Neural progenitor cell (in vitro differentiated cells): ENCODE data around the gene PREX1. TPM values are rescaled to one million over a fixed set of nuclear protein-coding genes. Genes with fewer than 3 reads are reported as not detected.

Source experiments
- DNase-seq: peaks from one replicate; pipeline ENCODE4 v3.0.0-alpha.2; 2016; ENCODE audit warnings: low spot score
- H2AFZ ChIP-seq: fragments of 200-600 bp; sonication (generic); replicated peaks from 2 replicates; pipeline ENCODE4 v1.6.1; 2016; ENCODE audit warnings: antibody characterized with exemption
- H3F3A ChIP-seq: fragments of 200-600 bp; sonication (generic); 2 replicates; pipeline ENCODE4 v1.6.1; 2016; ENCODE audit warnings: antibody characterized with exemption, low read depth
- H3K27ac ChIP-seq: fragments of 200-600 bp; sonication (generic); 2 replicates; pipeline ENCODE4 v1.5.1; 2016; ENCODE audit warnings: mild to moderate bottlenecking
- H3K27me3 ChIP-seq: fragments of 200-600 bp; sonication (generic); 2 replicates; pipeline ENCODE4 v1.6.1; 2016; ENCODE audit warnings: mild to moderate bottlenecking, moderate library complexity
- H3K36me3 ChIP-seq: fragments of 200-600 bp; sonication (generic); 2 replicates; pipeline ENCODE4 v1.5.1; 2016
- H3K4me1 ChIP-seq: fragments of 200-600 bp; sonication (generic); 2 replicates; pipeline ENCODE4 v1.6.1; 2016; ENCODE audit warnings: mixed run types
- H3K4me2 ChIP-seq: fragments of 200-600 bp; sonication (generic); 2 replicates; pipeline ENCODE4 v1.6.1; 2016
- H3K4me3 ChIP-seq: fragments of 200-600 bp; sonication (generic); 2 replicates; pipeline ENCODE4 v1.5.1; 2016
- H3K79me2 ChIP-seq: fragments of 200-600 bp; sonication (generic); 2 replicates; pipeline ENCODE4 v1.6.1; 2016; ENCODE audit warnings: low read depth
- H3K9ac ChIP-seq: fragments of 200-600 bp; sonication (generic); 2 replicates; pipeline ENCODE4 v1.6.1; 2016
- H3K9me3 ChIP-seq: fragments of 200-600 bp; sonication (generic); 2 replicates; pipeline ENCODE4 v1.5.1; 2016; ENCODE audit warnings: low read depth
- H4K20me1 ChIP-seq: fragments of 200-600 bp; sonication (generic); 2 replicates; pipeline ENCODE4 v1.6.1; 2016; ENCODE audit warnings: low read depth
- H3K27ac Mint-ChIP-seq: 3 replicates; pipeline ENCODE4 v1.8.0; 2021; ENCODE audit warnings: mixed read lengths
- H3K27me3 Mint-ChIP-seq: 2 replicates; pipeline ENCODE4 v1.8.0; 2022; ENCODE audit warnings: low read depth, mild to moderate bottlenecking, inconsistent platforms, moderate library complexity, mixed read lengths; ENCODE audit not compliant: insufficient read depth
- H3K36me3 Mint-ChIP-seq: 3 replicates; pipeline ENCODE4 v1.8.0; 2021; ENCODE audit warnings: mixed read lengths
- H3K4me1 Mint-ChIP-seq: 3 replicates; pipeline ENCODE4 v1.8.0; 2021; ENCODE audit warnings: mixed read lengths
- H3K4me3 Mint-ChIP-seq: 3 replicates; pipeline ENCODE4 v1.8.0; 2021; ENCODE audit warnings: mild to moderate bottlenecking, moderate library complexity, mixed read lengths
- H3K9me3 Mint-ChIP-seq: 3 replicates; pipeline ENCODE4 v1.8.0; 2020; ENCODE audit warnings: mixed read lengths
- EZH2 ChIP-seq: fragments of 200-600 bp; sonication (generic); IDR thresholded peaks from 2 replicates; pipeline ENCODE4 v1.6.1; 2017; ENCODE audit warnings: antibody characterized with exemption, mild to moderate bottlenecking, moderate library complexity
- EZH2phosphoT487 ChIP-seq: fragments of 200-600 bp; sonication (generic); IDR thresholded peaks from 2 replicates; pipeline ENCODE4 v1.6.1; 2017; ENCODE audit warnings: antibody characterized with exemption
- total RNA-seq: library from RNA; depleted of rRNA; stranded (reverse); fragments of >200 nt; gene quantifications from 2 replicates; pipeline ENCODE4 v1.2.3, GENCODE V29; 2015; ENCODE audit warnings: low replicate concordance
- TF ChIP-seq, protein P1 (sequence below): fragments of 200-600 bp; sonication (generic); IDR thresholded peaks from 2 replicates; pipeline ENCODE4 v1.5.1; 2017; ENCODE audit warnings: antibody characterized with exemption, mild to moderate bottlenecking

PREX1 gene
- total RNA-seq, 1 donor from 2014 or later: 4.5 TPM

DNA sequence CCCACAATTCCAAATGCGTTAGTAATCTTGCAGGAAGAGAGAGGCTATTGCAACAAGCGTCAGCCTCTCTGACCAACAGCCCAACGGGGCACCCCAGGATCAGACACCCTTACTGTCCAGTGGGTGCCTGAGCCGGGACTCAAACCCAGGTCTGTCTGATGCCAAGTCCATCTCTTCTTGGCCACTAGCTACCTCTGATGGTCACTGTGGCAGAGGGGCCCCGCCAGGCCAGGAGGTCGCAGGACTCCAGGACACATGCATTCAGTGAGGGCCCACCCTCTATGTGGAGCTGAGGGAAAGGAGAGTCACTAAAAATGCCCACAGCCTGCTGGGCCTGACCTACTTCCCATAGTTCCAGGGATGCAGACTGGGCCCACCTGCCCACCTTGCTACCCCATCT is 83.3 kb downstream of the PREX1 start:
- no peaks in the 10 kb centered on the region for H3F3A ChIP-seq
- no peaks in the 10 kb centered on the region for H3K4me1 ChIP-seq
- peaks cover 43% of the 10 kb centered on the region for H3K27me3 ChIP-seq
- no peak overlapping the region for H2AFZ ChIP-seq
- H3K36me3 ChIP-seq: no peaks in the 10 kb centered on the region
- H3K9ac ChIP-seq: no peak overlapping the region
- H3K27ac ChIP-seq: no peak overlapping the region
- no peak overlapping the region for H3K4me3 ChIP-seq
- H3K27me3 Mint-ChIP-seq: no peaks in the 10 kb centered on the region
- DNase-seq: no peak
- peaks cover 37% of the 10 kb centered on the region for H4K20me1 ChIP-seq
- H3K79me2 ChIP-seq: no peaks in the 10 kb centered on the region
- no peaks in the 10 kb centered on the region for H3K9me3 Mint-ChIP-seq
- H3K4me3 Mint-ChIP-seq: no peak overlapping the region
- H3K4me1 Mint-ChIP-seq: peaks cover 31% of the 10 kb centered on the region
- H3K36me3 Mint-ChIP-seq: peaks cover 21% of the 10 kb centered on the region
- no peak overlapping the region for H3K27ac Mint-ChIP-seq
- TF ChIP-seq EZH2 (no peak), EZH2phosphoT487 (no peak)
- TF ChIP-seq, protein P1, sequence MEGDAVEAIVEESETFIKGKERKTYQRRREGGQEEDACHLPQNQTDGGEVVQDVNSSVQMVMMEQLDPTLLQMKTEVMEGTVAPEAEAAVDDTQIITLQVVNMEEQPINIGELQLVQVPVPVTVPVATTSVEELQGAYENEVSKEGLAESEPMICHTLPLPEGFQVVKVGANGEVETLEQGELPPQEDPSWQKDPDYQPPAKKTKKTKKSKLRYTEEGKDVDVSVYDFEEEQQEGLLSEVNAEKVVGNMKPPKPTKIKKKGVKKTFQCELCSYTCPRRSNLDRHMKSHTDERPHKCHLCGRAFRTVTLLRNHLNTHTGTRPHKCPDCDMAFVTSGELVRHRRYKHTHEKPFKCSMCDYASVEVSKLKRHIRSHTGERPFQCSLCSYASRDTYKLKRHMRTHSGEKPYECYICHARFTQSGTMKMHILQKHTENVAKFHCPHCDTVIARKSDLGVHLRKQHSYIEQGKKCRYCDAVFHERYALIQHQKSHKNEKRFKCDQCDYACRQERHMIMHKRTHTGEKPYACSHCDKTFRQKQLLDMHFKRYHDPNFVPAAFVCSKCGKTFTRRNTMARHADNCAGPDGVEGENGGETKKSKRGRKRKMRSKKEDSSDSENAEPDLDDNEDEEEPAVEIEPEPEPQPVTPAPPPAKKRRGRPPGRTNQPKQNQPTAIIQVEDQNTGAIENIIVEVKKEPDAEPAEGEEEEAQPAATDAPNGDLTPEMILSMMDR: no peak
- no peak overlapping the region for H3K4me2 ChIP-seq
- no peaks in the 10 kb centered on the region for H3K9me3 ChIP-seq

GRCh38 chr20:48743807-48744206 is 84.0 kb downstream of the PREX1 start:
- H3K4me1 ChIP-seq: no peaks in the 10 kb centered on the region
- no peaks in the 10 kb centered on the region for H3K36me3 ChIP-seq
- H3K9ac ChIP-seq: no peak overlapping the region
- Mint-ChIP-seq H3K4me3 (no peak overlapping the region), H3K9me3 (no peaks in the 10 kb centered on the region), H3K4me1 (peaks cover 32% of the 10 kb centered on the region), H3K27me3 (no peaks in the 10 kb centered on the region), H3K36me3 (peaks cover 23% of the 10 kb centered on the region), H3K27ac (no peak overlapping the region)
- no peak overlapping the region for H2AFZ ChIP-seq
- H3K79me2 ChIP-seq: no peaks in the 10 kb centered on the region
- H3K27me3 ChIP-seq: peaks cover 38% of the 10 kb centered on the region
- H3K4me2 ChIP-seq: no peak overlapping the region
- TF ChIP-seq EZH2: no peak
- TF ChIP-seq, protein P1: no peak
- TF ChIP-seq EZH2phosphoT487: no peak
- no peak overlapping the region for H3K4me3 ChIP-seq
- no peaks in the 10 kb centered on the region for H3K9me3 ChIP-seq
- no peaks in the 10 kb centered on the region for H3F3A ChIP-seq
- peaks cover 30% of the 10 kb centered on the region for H4K20me1 ChIP-seq
- H3K27ac ChIP-seq: no peak overlapping the region
- no peak for DNase-seq

DNA sequence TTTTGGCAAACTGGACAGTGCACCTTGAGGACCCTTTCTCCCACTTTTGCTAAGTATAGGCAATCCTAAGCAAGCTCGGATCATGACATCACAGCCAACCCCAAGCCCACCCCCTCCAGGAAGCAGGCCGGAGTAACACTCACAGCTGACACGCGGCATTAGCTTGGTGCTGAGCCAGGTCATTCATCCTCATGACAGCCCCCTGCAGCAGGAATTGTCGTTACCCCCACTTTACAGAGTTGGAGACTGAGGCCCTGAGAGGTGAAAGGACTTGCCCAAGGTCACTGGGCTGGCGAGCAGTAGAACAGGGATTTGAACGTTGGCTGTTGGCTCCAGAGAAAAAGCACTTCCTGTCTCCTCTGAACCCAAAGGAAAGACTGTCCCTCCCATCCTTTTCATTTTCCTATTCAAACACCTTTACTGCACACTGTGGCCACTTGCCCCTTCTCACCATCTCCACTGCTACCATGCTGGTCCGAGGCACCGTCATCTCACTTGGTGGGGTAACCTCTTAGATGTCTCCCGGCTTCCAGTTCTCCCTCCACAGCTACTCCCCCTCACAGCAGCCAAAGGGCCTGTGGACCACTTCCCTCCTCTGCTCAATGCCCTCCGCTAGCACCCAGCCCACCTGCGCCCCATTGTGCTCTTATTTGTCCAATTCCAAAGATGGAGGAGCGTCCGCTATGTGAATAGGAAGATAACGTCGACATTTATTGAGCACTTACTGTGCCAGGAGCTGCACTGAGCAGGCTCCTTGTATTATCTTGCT is 84.7 kb downstream of the PREX1 start:
- Mint-ChIP-seq H3K27me3 (peaks cover 3% of the 10 kb centered on the region), H3K27ac (no peak overlapping the region), H3K4me3 (no peak overlapping the region), H3K9me3 (no peaks in the 10 kb centered on the region), H3K36me3 (peaks cover 23% of the 10 kb centered on the region), H3K4me1 (peaks cover 30% of the 10 kb centered on the region)
- Histone ChIP-seq H4K20me1 (peaks cover 25% of the 10 kb centered on the region), H3K27ac (no peak overlapping the region), H3K79me2 (no peaks in the 10 kb centered on the region), H3K4me2 (no peak overlapping the region), H3K36me3 (no peaks in the 10 kb centered on the region), H3K9me3 (no peaks in the 10 kb centered on the region), H3K9ac (no peak overlapping the region), H3K4me3 (no peak overlapping the region), H3F3A (no peaks in the 10 kb centered on the region), H3K4me1 (no peaks in the 10 kb centered on the region), H2AFZ (no peak overlapping the region), H3K27me3 (peaks cover 32% of the 10 kb centered on the region)
- TF ChIP-seq EZH2phosphoT487 (no peak), EZH2 (no peak)
- TF ChIP-seq, protein P1: no peak
- DNase-seq: no peak
